Duodenal mucosa (tissue), 2 donors: Measurements from ENCODE around the gene AACS.

Experiments used
- H3K27ac ChIP-seq: one replicate; pipeline ENCODE4 v1.7.0; 2013; ENCODE audit warnings: low read depth, low read length
- H3K27me3 ChIP-seq, 2 donors: one replicate each; pipeline ENCODE4 v1.7.0; 2013; ENCODE audit warnings: low read length in 2 of 2, control low read depth in 1 of 2; ENCODE audit not compliant: insufficient read depth in 2 of 2, control insufficient read depth in 1 of 2
- H3K36me3 ChIP-seq, 2 donors: one replicate each; pipeline ENCODE4 v1.7.0; 2013; ENCODE audit warnings: low read length in 2 of 2, control low read depth in 1 of 2; ENCODE audit not compliant: insufficient read depth in 2 of 2, control insufficient read depth in 1 of 2
- H3K4me1 ChIP-seq, 2 donors: one replicate each; pipeline ENCODE4 v1.7.0; 2013; ENCODE audit warnings: low read length in 2 of 2, control low read depth in 1 of 2; ENCODE audit not compliant: insufficient read depth in 2 of 2, control insufficient read depth in 1 of 2
- H3K4me3 ChIP-seq, 2 donors: one replicate each; pipeline ENCODE4 v1.7.0; 2013; ENCODE audit warnings: low read length in 2 of 2, low read depth in 1 of 2
- H3K9ac ChIP-seq, 2 donors: one replicate each; pipeline ENCODE4 v1.7.0; 2013; ENCODE audit warnings: low read length in 2 of 2, low read depth in 1 of 2
- H3K9me3 ChIP-seq, 2 donors: one replicate each; pipeline ENCODE4 v1.7.0; 2013; ENCODE audit warnings: low read length in 2 of 2, control low read depth in 1 of 2; ENCODE audit not compliant: control insufficient read depth in 1 of 2

Gene AACS

GRCh38 chr12:125089083-125089482 lies 23.8 kb downstream of the AACS start:
- no peak overlapping the region for H3K4me3 ChIP-seq
- H3K27me3 ChIP-seq, result no peaks in the 10 kb centered on the region
- no peak overlapping the region for H3K27ac ChIP-seq
- peaks cover 17 to 18% of the 10 kb centered on the region in 2 donors for H3K4me1 ChIP-seq
- H3K9ac ChIP-seq, result no peak overlapping the region
- no peaks in the 10 kb centered on the region for H3K9me3 ChIP-seq
- peaks cover 34 to 71% of the 10 kb centered on the region in 2 donors for H3K36me3 ChIP-seq

- peaks cover 39 to 75% of the 10 kb centered on the region in 2 donors for H3K36me3 ChIP-seq
- no peaks in the 10 kb centered on the region for H3K27me3 ChIP-seq
These were observed 24.4 kb downstream of the AACS start for GRCh38 chr12:125089626-125090025.

DNA sequence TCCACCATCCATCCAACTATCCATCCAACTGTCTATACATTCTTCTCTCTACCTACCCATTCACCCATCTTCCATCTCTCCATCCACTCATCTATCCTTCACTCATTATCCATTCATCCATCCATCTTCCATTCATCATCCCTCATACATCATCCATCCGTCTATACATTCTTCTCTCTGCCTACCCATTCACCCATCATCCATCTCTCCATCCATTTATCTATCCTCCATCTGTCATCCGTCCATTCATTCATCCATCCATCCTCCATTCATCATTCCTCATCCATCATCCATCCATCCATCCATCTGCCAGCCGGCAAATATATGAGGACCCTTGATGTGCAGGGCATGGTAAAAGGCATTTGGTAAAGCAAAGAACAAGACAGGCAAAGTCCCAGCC lies 25.2 kb downstream of the AACS start:
- no peak overlapping the region for H3K9ac ChIP-seq
- H3K4me1 ChIP-seq, result peaks cover 17 to 18% of the 10 kb centered on the region in 2 donors
- H3K4me3 ChIP-seq, result no peak overlapping the region
- peaks cover 31 to 67% of the 10 kb centered on the region in 2 donors for H3K36me3 ChIP-seq
- H3K27me3 ChIP-seq, result no peaks in the 10 kb centered on the region
- no peak overlapping the region for H3K27ac ChIP-seq
- H3K9me3 ChIP-seq, result no peaks in the 10 kb centered on the region

More at GRCh38 chr12:125089626-125090025, 24.4 kb downstream of the AACS start:
- no peak overlapping the region for H3K27ac ChIP-seq
- H3K9ac ChIP-seq, result no peak overlapping the region
- H3K4me1 ChIP-seq, result peaks cover 17 to 18% of the 10 kb centered on the region in 2 donors
- no peaks in the 10 kb centered on the region for H3K9me3 ChIP-seq
- H3K4me3 ChIP-seq, result no peak overlapping the region

DNA sequence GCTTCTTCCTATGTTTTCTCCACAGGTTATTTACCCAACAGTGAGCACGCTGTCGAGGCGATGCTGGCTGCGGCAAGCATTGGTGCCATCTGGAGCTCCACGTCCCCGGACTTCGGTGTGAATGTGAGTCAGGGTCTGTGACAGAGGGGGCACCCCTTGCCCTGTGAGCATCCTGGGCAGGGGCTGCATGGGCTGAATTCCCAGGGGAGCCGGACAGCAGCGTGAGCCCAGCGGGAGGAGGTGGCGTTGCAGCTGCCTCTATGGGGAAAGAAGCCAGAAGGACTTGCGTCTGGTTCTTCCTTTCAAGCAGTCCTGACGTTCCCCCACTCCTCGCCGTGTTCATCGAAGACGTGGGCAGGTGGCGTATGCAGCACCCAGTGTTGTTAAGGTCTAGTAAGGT lies 26.2 kb downstream of the AACS start:
- H3K4me1 ChIP-seq, result peaks cover 17 to 18% of the 10 kb centered on the region in 2 donors
- H3K27me3 ChIP-seq, result no peaks in the 10 kb centered on the region
- H3K9me3 ChIP-seq, result no peaks in the 10 kb centered on the region
- no peak overlapping the region for H3K27ac ChIP-seq
- no peak overlapping the region for H3K4me3 ChIP-seq
- H3K36me3 ChIP-seq, result peaks cover 28 to 58% of the 10 kb centered on the region in 2 donors
- H3K9ac ChIP-seq, result no peak overlapping the region

DNA sequence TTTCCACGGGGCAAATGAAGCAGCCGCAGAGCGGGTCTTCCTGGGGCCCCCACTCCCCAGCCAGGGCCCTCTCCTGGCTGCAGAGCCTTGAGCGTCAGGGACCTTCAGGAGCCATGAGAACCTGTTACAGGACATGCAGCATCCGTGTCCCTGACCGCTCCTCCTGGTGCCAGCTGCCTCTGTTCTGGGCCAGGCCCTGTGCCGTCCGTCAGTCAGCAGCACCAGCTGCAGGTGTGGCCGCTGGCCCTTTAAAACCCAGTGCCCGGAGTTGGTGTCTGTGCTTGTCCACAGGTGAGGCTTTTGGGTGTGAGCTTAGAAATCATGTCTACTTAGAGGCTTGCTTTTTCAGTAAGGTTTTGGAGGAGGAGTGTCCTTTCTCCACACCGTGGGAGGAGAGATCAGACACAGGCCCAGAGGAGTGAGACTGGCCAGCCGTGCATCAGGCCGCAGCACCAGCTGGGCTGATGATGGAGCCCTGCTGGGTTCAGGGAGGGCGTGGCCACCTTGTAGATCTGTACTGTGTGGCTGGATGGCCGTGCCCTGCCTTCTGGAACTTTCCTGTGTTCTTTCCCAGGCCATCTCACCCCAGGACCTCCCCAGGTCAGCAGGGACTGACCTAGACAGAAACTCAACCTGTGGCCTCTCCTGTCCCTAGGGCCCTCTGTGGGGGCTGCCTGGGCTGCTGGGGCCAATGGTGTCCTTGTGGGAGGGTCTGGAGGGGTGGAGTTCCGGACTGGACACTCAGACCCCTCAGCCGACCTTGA lies 27.1 kb downstream of the AACS start:
- peaks cover 17 to 18% of the 10 kb centered on the region in 2 donors for H3K4me1 ChIP-seq
- peak overlapping the region; percentile 10 to 32 for H3K9ac ChIP-seq
- peaks cover 23 to 49% of the 10 kb centered on the region in 2 donors for H3K36me3 ChIP-seq
- no peak overlapping the region for H3K4me3 ChIP-seq
- no peaks in the 10 kb centered on the region for H3K27me3 ChIP-seq
- H3K9me3 ChIP-seq, result no peaks in the 10 kb centered on the region
- H3K27ac ChIP-seq, result peak overlapping the region; percentile 52

GRCh38 chr12:125092872-125093680 lies 27.8 kb downstream of the AACS start:
- H3K27ac ChIP-seq, result peak overlapping the region; percentile 52
- peak overlapping the region; percentile 10 to 32 for H3K9ac ChIP-seq
- H3K4me1 ChIP-seq, result peaks cover 17 to 18% of the 10 kb centered on the region in 2 donors
- H3K36me3 ChIP-seq, result peaks cover 21 to 46% of the 10 kb centered on the region in 2 donors
- H3K27me3 ChIP-seq, result no peaks in the 10 kb centered on the region
- H3K4me3 ChIP-seq, result peak overlapping the region in 1 of 2 donors; percentile 41
- H3K9me3 ChIP-seq, result no peaks in the 10 kb centered on the region

- no peak overlapping the region for H3K27ac ChIP-seq
- H3K9ac ChIP-seq, result peak overlapping the region in 1 of 2 donors; percentile 32
- peaks cover 21 to 42% of the 10 kb centered on the region in 2 donors for H3K36me3 ChIP-seq
These were observed 28.6 kb downstream of the AACS start for GRCh38 chr12:125093681-125094330.

GRCh38 chr12:125096894-125097293 lies 31.7 kb downstream of the AACS start:
- Histone ChIP-seq H3K4me3 (no peak overlapping the region), H3K4me1 (peaks cover 35 to 42% of the 10 kb centered on the region in 2 donors), H3K9me3 (no peaks in the 10 kb centered on the region), H3K36me3 (peaks cover 5 to 11% of the 10 kb centered on the region in 2 donors), H3K9ac (no peak overlapping the region), H3K27ac (no peak overlapping the region), H3K27me3 (no peaks in the 10 kb centered on the region)

More at GRCh38 chr12:125093681-125094330, 28.6 kb downstream of the AACS start:
- no peaks in the 10 kb centered on the region for H3K27me3 ChIP-seq
- H3K4me3 ChIP-seq, result no peak overlapping the region
- H3K4me1 ChIP-seq, result peaks cover 18 to 22% of the 10 kb centered on the region in 2 donors
- no peaks in the 10 kb centered on the region for H3K9me3 ChIP-seq

- Histone ChIP-seq H3K36me3 (peaks cover 5 to 9% of the 10 kb centered on the region in 2 donors), H3K4me3 (no peak overlapping the region), H3K4me1 (peaks cover 32 to 38% of the 10 kb centered on the region in 2 donors), H3K9ac (no peak overlapping the region), H3K9me3 (no peaks in the 10 kb centered on the region), H3K27me3 (no peaks in the 10 kb centered on the region), H3K27ac (no peak overlapping the region)
These were observed 32.2 kb downstream of the AACS start for GRCh38 chr12:125097427-125097826.
